Osteocyte (in vitro differentiated cells): ENCODE results near the gene PDIA2. TPM values are rescaled to one million over a fixed set of nuclear protein-coding genes. Genes with fewer than 3 reads are reported as not detected.

ENCODE experiments used
- DNase-seq: peaks from one replicate; pipeline ENCODE4 v3.0.0; 2021; ENCODE audit warnings: mixed read lengths; ENCODE audit not compliant: unreplicated experiment; ENCODE audit errors: extremely low spot score
- H3K27ac Mint-ChIP-seq: one replicate; pipeline ENCODE4 v1.8.0; 2021; ENCODE audit warnings: mild to moderate bottlenecking, mixed read lengths; ENCODE audit not compliant: unreplicated experiment
- H3K27me3 Mint-ChIP-seq: one replicate; pipeline ENCODE4 v1.8.0; 2021; ENCODE audit warnings: mixed read lengths; ENCODE audit not compliant: unreplicated experiment
- H3K36me3 Mint-ChIP-seq: one replicate; pipeline ENCODE4 v1.8.0; 2021; ENCODE audit warnings: mixed read lengths; ENCODE audit not compliant: unreplicated experiment
- H3K4me1 Mint-ChIP-seq: one replicate; pipeline ENCODE4 v1.8.0; 2021; ENCODE audit warnings: mixed read lengths; ENCODE audit not compliant: unreplicated experiment
- H3K4me3 Mint-ChIP-seq: one replicate; pipeline ENCODE4 v1.8.0; 2021; ENCODE audit warnings: mild to moderate bottlenecking, moderate library complexity, mixed read lengths; ENCODE audit not compliant: unreplicated experiment
- H3K9me3 Mint-ChIP-seq: one replicate; pipeline ENCODE4 v1.8.0; 2021; ENCODE audit warnings: mixed read lengths; ENCODE audit not compliant: unreplicated experiment
- total RNA-seq: library from RNA; stranded (reverse); gene quantifications from 2 replicates; pipeline ENCODE4 v1.2.1, GENCODE V29; 2021
- TF ChIP-seq, protein P1 (sequence below): fragments of 200-600 bp; sonication (generic); IDR thresholded peaks from 2 replicates; pipeline ENCODE4 v1.5.0; 2021; ENCODE audit warnings: antibody characterized with exemption, mild to moderate bottlenecking, moderate library complexity

PDIA2 gene
- total RNA-seq, 1 donor from 2014 or later, result not detected

DNA sequence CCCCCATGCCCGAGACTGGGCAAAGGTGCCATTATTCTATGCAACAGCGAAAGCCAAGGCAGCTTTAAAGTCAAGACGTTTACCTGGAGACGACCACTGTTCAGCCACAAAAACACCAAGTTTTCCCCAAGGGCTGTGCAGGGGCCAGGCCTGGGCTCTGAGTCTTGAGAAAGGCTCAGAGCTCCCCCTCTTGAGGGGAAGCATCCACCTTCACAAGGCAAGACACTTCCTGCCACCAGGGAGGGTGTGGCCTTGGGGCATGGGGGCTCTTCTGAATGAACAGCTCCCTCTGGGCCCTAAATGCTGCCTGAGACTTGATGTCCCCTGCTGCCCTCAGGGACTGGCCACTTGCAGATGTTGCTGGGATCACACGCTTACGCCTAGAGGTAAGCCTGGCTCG is 26.5 kb downstream of the PDIA2 start:
- TF ChIP-seq, protein P1, sequence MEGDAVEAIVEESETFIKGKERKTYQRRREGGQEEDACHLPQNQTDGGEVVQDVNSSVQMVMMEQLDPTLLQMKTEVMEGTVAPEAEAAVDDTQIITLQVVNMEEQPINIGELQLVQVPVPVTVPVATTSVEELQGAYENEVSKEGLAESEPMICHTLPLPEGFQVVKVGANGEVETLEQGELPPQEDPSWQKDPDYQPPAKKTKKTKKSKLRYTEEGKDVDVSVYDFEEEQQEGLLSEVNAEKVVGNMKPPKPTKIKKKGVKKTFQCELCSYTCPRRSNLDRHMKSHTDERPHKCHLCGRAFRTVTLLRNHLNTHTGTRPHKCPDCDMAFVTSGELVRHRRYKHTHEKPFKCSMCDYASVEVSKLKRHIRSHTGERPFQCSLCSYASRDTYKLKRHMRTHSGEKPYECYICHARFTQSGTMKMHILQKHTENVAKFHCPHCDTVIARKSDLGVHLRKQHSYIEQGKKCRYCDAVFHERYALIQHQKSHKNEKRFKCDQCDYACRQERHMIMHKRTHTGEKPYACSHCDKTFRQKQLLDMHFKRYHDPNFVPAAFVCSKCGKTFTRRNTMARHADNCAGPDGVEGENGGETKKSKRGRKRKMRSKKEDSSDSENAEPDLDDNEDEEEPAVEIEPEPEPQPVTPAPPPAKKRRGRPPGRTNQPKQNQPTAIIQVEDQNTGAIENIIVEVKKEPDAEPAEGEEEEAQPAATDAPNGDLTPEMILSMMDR, result no peak
- Mint-ChIP-seq H3K4me1 (no peaks in the 10 kb centered on the region), H3K27me3 (no peaks in the 10 kb centered on the region), H3K36me3 (peaks cover 22% of the 10 kb centered on the region), H3K27ac (no peak overlapping the region), H3K4me3 (no peak overlapping the region), H3K9me3 (no peaks in the 10 kb centered on the region)
- DNase-seq, result no peak

DNA sequence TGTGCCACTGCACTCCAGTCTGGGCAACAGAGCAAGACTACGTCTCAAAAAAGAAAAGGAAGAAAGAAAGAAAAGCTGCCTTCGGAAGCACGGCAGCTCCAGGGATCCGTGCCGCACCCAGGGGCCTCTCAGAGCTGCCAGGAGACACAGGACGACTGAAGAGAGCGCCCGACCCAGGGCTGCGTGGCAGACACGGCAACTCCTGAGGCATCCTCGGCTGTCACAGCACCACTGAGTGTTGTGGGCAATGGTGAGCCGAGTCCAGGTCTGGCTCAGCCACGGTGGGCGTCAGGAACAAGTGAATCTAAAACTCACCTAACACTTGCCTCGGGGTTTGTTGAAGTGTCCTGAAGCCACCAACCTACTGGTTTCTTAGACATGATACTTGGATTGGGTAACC is 28.8 kb downstream of the PDIA2 start:
- no peaks in the 10 kb centered on the region for H3K27me3 Mint-ChIP-seq
- no peaks in the 10 kb centered on the region for H3K9me3 Mint-ChIP-seq
- no peak overlapping the region for H3K4me3 Mint-ChIP-seq
- no peaks in the 10 kb centered on the region for H3K4me1 Mint-ChIP-seq
- TF ChIP-seq, protein P1, result no peak
- H3K36me3 Mint-ChIP-seq, result peaks cover 15% of the 10 kb centered on the region
- no peak for DNase-seq
- H3K27ac Mint-ChIP-seq, result no peak overlapping the region

DNA sequence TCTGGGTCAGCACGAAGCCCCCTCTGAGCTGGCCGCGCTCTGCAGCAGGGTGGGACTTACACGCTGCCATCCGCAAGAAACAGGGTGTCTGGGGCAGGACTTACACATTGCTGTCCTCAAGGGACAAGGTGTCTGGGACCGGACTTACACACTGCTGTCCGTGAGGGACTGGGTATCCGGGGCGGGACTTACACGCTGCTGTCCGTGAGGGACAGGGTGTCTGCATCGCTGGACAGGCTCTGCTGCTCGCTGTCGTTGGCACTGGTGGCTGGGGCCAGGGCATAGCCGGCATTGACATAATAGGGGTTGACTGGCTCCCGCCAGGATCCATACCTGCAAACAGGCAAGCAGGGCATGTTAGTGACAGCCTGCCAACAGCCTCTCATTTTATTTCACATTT is 31.4 kb downstream of the PDIA2 start:
- no peak overlapping the region for H3K27ac Mint-ChIP-seq
- peaks cover 12% of the 10 kb centered on the region for H3K36me3 Mint-ChIP-seq
- H3K4me1 Mint-ChIP-seq, result peaks cover 1% of the 10 kb centered on the region
- TF ChIP-seq, protein P1, result no peak
- no peak for DNase-seq
- H3K9me3 Mint-ChIP-seq, result no peaks in the 10 kb centered on the region
- H3K27me3 Mint-ChIP-seq, result no peaks in the 10 kb centered on the region
- no peak overlapping the region for H3K4me3 Mint-ChIP-seq

DNA sequence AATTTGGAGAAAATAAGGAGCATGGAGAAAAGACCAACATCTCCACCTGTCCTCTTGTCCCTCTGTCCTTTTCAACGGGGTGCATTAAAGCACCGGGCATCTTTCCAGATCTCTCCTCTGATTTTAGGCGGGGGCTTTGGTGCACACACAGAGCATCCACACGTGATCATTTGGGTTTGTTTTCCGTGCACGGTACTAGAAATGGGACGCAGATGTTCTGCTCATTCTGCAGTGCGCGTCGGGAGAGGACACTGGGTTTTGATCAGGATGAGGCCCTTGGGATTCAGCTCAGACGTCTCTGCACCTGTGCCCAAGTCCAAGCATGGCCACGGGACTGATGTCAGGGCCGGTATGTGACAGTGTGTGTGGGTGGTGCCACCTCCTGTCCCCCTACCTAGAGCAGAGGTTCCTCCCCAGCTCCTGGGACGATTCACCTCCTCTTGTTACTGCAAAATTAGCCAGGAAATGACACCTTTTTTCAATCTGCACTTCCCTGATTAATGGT is 31.9 kb downstream of the PDIA2 start:
- no peak for DNase-seq
- peaks cover 12% of the 10 kb centered on the region for H3K36me3 Mint-ChIP-seq
- H3K9me3 Mint-ChIP-seq, result no peaks in the 10 kb centered on the region
- peaks cover 1% of the 10 kb centered on the region for H3K4me1 Mint-ChIP-seq
- H3K27ac Mint-ChIP-seq, result no peak overlapping the region
- TF ChIP-seq, protein P1, result no peak
- no peak overlapping the region for H3K4me3 Mint-ChIP-seq
- no peaks in the 10 kb centered on the region for H3K27me3 Mint-ChIP-seq

DNA sequence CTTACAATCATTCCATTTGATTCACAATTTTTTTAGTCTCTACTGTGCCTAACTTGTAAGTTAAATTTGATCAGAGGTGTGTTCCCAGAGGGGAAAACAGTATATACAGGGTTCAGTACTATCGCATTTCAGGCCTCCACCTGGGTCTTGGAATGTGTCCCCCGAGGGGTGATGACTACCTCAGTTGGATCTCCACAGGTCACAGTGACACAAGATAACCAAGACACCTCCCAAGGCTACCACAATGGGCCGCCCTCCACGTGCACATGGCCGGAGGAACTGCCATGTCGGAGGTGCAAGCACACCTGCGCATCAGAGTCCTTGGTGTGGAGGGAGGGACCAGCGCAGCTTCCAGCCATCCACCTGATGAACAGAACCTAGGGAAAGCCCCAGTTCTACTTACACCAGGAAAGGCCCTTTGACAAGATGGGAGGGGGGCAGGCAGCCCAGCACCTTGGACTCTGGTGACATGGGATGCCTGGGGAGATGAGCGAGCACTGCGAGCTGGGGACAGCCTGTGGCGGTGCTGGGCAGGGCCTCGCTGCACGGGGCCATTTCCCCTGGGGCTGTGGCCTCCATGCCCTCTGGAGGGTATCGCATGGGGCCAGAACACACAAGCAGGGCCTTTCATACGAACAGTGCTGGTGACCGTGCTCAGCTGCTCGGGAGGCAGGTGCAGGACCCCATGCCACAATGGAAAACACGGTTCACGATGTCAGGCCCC is 33.9 kb downstream of the PDIA2 start:
- Mint-ChIP-seq H3K4me1 (peaks cover 1% of the 10 kb centered on the region), H3K9me3 (no peaks in the 10 kb centered on the region), H3K27ac (no peak overlapping the region), H3K36me3 (peaks cover 10% of the 10 kb centered on the region), H3K27me3 (no peaks in the 10 kb centered on the region), H3K4me3 (no peak overlapping the region)
- no peak for DNase-seq
- TF ChIP-seq, protein P1, result no peak
